GM23338 (cell line): ENCODE measurements around the gene NMBR. TPM values are rescaled to one million over a fixed set of nuclear protein-coding genes. Genes with fewer than 3 reads are reported as not detected.

Experiments used
- ATAC-seq: fragments of 200-7000 bp; cut with Tn5 transposase; 3 replicates; pipeline ENCODE4 v1.9.1; 2020
- DNase-seq: peaks from one replicate; pipeline ENCODE4 v3.0.0-alpha.2; 2015; ENCODE audit warnings: low spot score
- H2AFZ ChIP-seq: fragments of 200-600 bp; sonication (generic); 2 replicates; pipeline ENCODE4 v1.8.0; 2016; ENCODE audit warnings: antibody characterized with exemption, mild to moderate bottlenecking, moderate library complexity
- H3F3A ChIP-seq: fragments of 200-600 bp; sonication (generic); replicated peaks from 2 replicates; pipeline ENCODE4 v1.8.0; 2017; ENCODE audit warnings: antibody characterized with exemption, mixed run types, low read depth
- H3K27ac ChIP-seq: fragments of 200-600 bp; sonication (generic); 2 replicates; pipeline ENCODE4 v1.6.1; 2016; ENCODE audit warnings: low read depth
- H3K27me3 ChIP-seq: fragments of 200-600 bp; sonication (generic); 2 replicates; pipeline ENCODE4 v1.8.0; 2016; ENCODE audit warnings: mild to moderate bottlenecking, mixed run types, moderate library complexity; ENCODE audit not compliant: insufficient read depth
- H3K36me3 ChIP-seq: fragments of 200-600 bp; sonication (generic); 2 replicates; pipeline ENCODE4 v1.8.0; 2016; ENCODE audit warnings: mild to moderate bottlenecking; ENCODE audit not compliant: insufficient read depth
- H3K4me1 ChIP-seq: fragments of 200-600 bp; sonication (generic); 2 replicates; pipeline ENCODE4 v1.8.0; 2016; ENCODE audit warnings: mild to moderate bottlenecking, moderate library complexity; ENCODE audit not compliant: insufficient read depth
- H3K4me2 ChIP-seq: fragments of 200-600 bp; sonication (generic); 2 replicates; pipeline ENCODE4 v1.7.1; 2017; ENCODE audit warnings: mixed run types
- H3K4me3 ChIP-seq: fragments of 200-600 bp; sonication (generic); 2 replicates; pipeline ENCODE4 v1.6.1; 2016; ENCODE audit warnings: mixed run types
- H3K79me2 ChIP-seq: fragments of 200-600 bp; sonication (generic); replicated peaks from 2 replicates; pipeline ENCODE4 v1.8.0; 2017; ENCODE audit warnings: mild to moderate bottlenecking; ENCODE audit not compliant: insufficient read depth
- H3K9me2 ChIP-seq: fragments of 200-600 bp; sonication (generic); 2 replicates; pipeline ENCODE4 v1.8.0; 2017; ENCODE audit not compliant: insufficient read depth
- H4K20me1 ChIP-seq: fragments of 200-600 bp; sonication (generic); replicated peaks from 2 replicates; pipeline ENCODE4 v1.8.0; 2017; ENCODE audit warnings: mild to moderate bottlenecking; ENCODE audit not compliant: insufficient read depth
- H3K27ac Mint-ChIP-seq: 2 replicates; pipeline ENCODE4 v1.8.0; 2020; ENCODE audit warnings: inconsistent platforms, mild to moderate bottlenecking, moderate library complexity, mixed read lengths
- H3K27me3 Mint-ChIP-seq: 3 replicates; pipeline ENCODE4 v1.8.0; 2022; ENCODE audit warnings: low read depth, mild to moderate bottlenecking, moderate library complexity, mixed read lengths, inconsistent platforms; ENCODE audit not compliant: insufficient read depth, poor library complexity
- H3K36me3 Mint-ChIP-seq: 3 replicates; pipeline ENCODE4 v1.8.0; 2021; ENCODE audit warnings: low read depth, mild to moderate bottlenecking, inconsistent platforms, moderate library complexity, mixed read lengths
- H3K4me1 Mint-ChIP-seq: 3 replicates; pipeline ENCODE4 v1.8.0; 2020; ENCODE audit warnings: mild to moderate bottlenecking, inconsistent platforms, mixed read lengths
- H3K4me3 Mint-ChIP-seq: 3 replicates; pipeline ENCODE4 v1.8.0; 2021; ENCODE audit warnings: moderate library complexity, mild to moderate bottlenecking, inconsistent platforms, mixed read lengths
- H3K9me3 Mint-ChIP-seq: 3 replicates; pipeline ENCODE4 v1.8.0; 2020; ENCODE audit warnings: moderate library complexity, mild to moderate bottlenecking, inconsistent platforms, mixed read lengths
- ETS1 ChIP-seq: IDR thresholded peaks from 2 replicates; pipeline ENCODE4 v1.6.1; 2016; ENCODE audit warnings: antibody characterized with exemption
- EZH2phosphoT487 ChIP-seq: fragments of 200-600 bp; sonication (generic); IDR thresholded peaks from one replicate; pipeline ENCODE4 v1.8.1; 2018; ENCODE audit warnings: antibody characterized with exemption; ENCODE audit not compliant: unreplicated experiment
- JUNB ChIP-seq: IDR thresholded peaks from one replicate; pipeline ENCODE4 v1.6.1; 2016; ENCODE audit warnings: antibody characterized with exemption; ENCODE audit not compliant: unreplicated experiment
- POLR2AphosphoS5 ChIP-seq: IDR thresholded peaks from 2 replicates; pipeline ENCODE4 v1.6.1; 2016; ENCODE audit warnings: antibody characterized with exemption, low read depth
- STAT1 ChIP-seq: IDR thresholded peaks from one replicate; pipeline ENCODE4 v1.6.1; 2016; ENCODE audit warnings: antibody characterized with exemption; ENCODE audit not compliant: unreplicated experiment
- ZNF331 ChIP-seq: fragments of 250-450 bp; sonication (Bioruptor Pico); IDR thresholded peaks from 2 replicates; pipeline ENCODE4 v1.5.0; 2020; ENCODE audit warnings: low read depth, mild to moderate bottlenecking, moderate library complexity
- ZNF462 ChIP-seq: fragments of 250-450 bp; sonication (Bioruptor Pico); IDR thresholded peaks from 2 replicates; pipeline ENCODE4 v1.5.0; 2020; ENCODE audit warnings: mild to moderate bottlenecking, moderate library complexity
- polyA plus RNA-seq: library from polyadenylated mRNA; unstranded; fragments of >200 nt; fragmentation: Nextera tagmentation; extraction: Ambion mirVana; gene quantifications from 2 replicates; pipeline ENCODE4 v1.2.1, GENCODE V29; 2016
- total RNA-seq: library from RNA; depleted of rRNA; stranded (reverse); fragments of >200 nt; shearing (Covaris generic); gene quantifications from 2 replicates; pipeline ENCODE4 v1.2.3, GENCODE V29; 2014

Gene NMBR
- total and polyA plus RNA-seq, 2 experiments from 2014 or later: not detected

- Mint-ChIP-seq H3K4me1 (peaks cover 6% of the 10 kb centered on the region; the same call in 2 of the 3 replicates), H3K36me3 (no peaks in the 10 kb centered on the region), H3K27ac (no peak overlapping the region), H3K9me3 (no peaks in the 10 kb centered on the region), H3K27me3 (peaks cover 11% of the 10 kb centered on the region), H3K4me3 (peak overlapping the region; percentile 81)
- no peaks in the 10 kb centered on the region for H3K27me3 ChIP-seq
- H3K4me1 ChIP-seq: no peaks in the 10 kb centered on the region
- no peak overlapping the region for H3K4me3 ChIP-seq
- peak; percentile 89 for ATAC-seq
- DNase-seq: peak; percentile 17
- no peak overlapping the region for H3K27ac ChIP-seq
- no peaks in the 10 kb centered on the region for H4K20me1 ChIP-seq
- H3K9me2 ChIP-seq: no peaks in the 10 kb centered on the region
- no peak overlapping the region for H2AFZ ChIP-seq
- no peak overlapping the region for H3K4me2 ChIP-seq
- H3K36me3 ChIP-seq: no peaks in the 10 kb centered on the region
- H3F3A ChIP-seq: no peaks in the 10 kb centered on the region
- H3K79me2 ChIP-seq: no peaks in the 10 kb centered on the region
- TF ChIP-seq ETS1 (no peak), JUNB (no peak), STAT1 (no peak), EZH2phosphoT487 (no peak), POLR2AphosphoS5 (no peak), ZNF331 (CRISPR knock-in tag) (no peak), ZNF462 (CRISPR knock-in tag) (no peak)
Measured at GRCh38 chr6:142087950-142088857, 58.7 kb downstream of the NMBR start.
